Right atrium auricular region (tissue), 2 donors: ENCODE results near the gene OGFR. TPM values are rescaled to one million over a fixed set of nuclear protein-coding genes. Genes with fewer than 3 reads are reported as not detected.

ENCODE experiments used
- DNase-seq: peaks from one replicate; pipeline ENCODE4 v3.0.0-alpha.2; 2019; ENCODE audit warnings: low spot score
- H3K27ac ChIP-seq, 2 donors: fragments of 200-600 bp; sonication (generic); 1 replicate in 1 of 2; 2 replicates in 1 of 2; pipeline ENCODE4 v1.5.1; 2016 to 2019
- H3K27me3 ChIP-seq, 2 donors: fragments of 200-600 bp; sonication (generic); one replicate each; pipeline versions ENCODE4 v1.5.1 to v1.6.0; 2017 to 2019
- H3K36me3 ChIP-seq: fragments of 200-600 bp; sonication (generic); one replicate; pipeline ENCODE4 v1.5.1; 2016
- H3K4me1 ChIP-seq, 2 donors: fragments of 200-600 bp; sonication (generic); one replicate each; pipeline versions ENCODE4 v1.5.1 to v1.6.0; 2017 to 2019
- H3K4me3 ChIP-seq, 2 donors: fragments of 200-600 bp; sonication (generic); 1 replicate in 1 of 2; 2 replicates in 1 of 2; pipeline ENCODE4 v1.5.1; 2017 to 2019; ENCODE audit warnings: mild to moderate bottlenecking in 1 of 2, moderate library complexity in 1 of 2
- H3K9me3 ChIP-seq, 2 donors: fragments of 200-600 bp; sonication (generic); one replicate each; pipeline ENCODE4 v1.5.1; 2019
- total RNA-seq, 2 donors: library from RNA; depleted of rRNA; stranded (reverse); fragments of >200 nt; gene quantifications; one replicate each; pipeline ENCODE4 v1.1.0, GENCODE V29; 2016
- TF ChIP-seq, protein P1 (sequence below), 2 donors: fragments of 200-600 bp; sonication (generic); IDR thresholded peaks; one replicate each; pipeline ENCODE4 v1.5.1; 2019; ENCODE audit warnings: antibody characterized with exemption in 2 of 2

The OGFR gene
- total RNA-seq, 2 donors from 2014 or later, result 17.3 to 31.2 TPM

DNA sequence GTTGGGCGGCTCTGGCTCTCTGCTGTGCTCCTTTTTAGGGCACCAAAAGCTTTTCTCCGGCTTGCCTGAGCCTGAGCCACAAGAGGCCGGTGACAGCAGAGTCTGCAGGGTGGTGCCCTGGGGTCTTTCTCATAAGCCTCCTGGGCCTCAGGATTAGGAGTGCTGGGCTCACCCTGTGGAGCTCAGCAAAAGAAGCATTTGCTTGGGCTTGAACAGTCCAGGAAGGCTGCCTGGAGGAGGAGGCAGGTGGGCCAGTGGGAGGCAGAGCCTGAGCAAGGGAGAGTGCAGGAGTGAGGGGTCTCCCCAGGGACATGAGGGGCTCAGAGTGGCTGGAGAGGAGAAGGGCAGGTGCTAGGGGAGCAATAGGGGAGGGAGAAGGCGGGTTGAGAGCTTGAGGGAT lies 41.2 kb upstream of the OGFR start:
- no peak for DNase-seq
- Histone ChIP-seq H3K36me3 (no peaks in the 10 kb centered on the region), H3K27ac (no peak overlapping the region), H3K4me1 (no peaks in the 10 kb centered on the region), H3K27me3 (no peaks in the 10 kb centered on the region), H3K4me3 (no peak overlapping the region), H3K9me3 (no peaks in the 10 kb centered on the region)
- TF ChIP-seq, protein P1, sequence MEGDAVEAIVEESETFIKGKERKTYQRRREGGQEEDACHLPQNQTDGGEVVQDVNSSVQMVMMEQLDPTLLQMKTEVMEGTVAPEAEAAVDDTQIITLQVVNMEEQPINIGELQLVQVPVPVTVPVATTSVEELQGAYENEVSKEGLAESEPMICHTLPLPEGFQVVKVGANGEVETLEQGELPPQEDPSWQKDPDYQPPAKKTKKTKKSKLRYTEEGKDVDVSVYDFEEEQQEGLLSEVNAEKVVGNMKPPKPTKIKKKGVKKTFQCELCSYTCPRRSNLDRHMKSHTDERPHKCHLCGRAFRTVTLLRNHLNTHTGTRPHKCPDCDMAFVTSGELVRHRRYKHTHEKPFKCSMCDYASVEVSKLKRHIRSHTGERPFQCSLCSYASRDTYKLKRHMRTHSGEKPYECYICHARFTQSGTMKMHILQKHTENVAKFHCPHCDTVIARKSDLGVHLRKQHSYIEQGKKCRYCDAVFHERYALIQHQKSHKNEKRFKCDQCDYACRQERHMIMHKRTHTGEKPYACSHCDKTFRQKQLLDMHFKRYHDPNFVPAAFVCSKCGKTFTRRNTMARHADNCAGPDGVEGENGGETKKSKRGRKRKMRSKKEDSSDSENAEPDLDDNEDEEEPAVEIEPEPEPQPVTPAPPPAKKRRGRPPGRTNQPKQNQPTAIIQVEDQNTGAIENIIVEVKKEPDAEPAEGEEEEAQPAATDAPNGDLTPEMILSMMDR (IDR thresholded peaks at IDR 0.05), result no peak

DNA sequence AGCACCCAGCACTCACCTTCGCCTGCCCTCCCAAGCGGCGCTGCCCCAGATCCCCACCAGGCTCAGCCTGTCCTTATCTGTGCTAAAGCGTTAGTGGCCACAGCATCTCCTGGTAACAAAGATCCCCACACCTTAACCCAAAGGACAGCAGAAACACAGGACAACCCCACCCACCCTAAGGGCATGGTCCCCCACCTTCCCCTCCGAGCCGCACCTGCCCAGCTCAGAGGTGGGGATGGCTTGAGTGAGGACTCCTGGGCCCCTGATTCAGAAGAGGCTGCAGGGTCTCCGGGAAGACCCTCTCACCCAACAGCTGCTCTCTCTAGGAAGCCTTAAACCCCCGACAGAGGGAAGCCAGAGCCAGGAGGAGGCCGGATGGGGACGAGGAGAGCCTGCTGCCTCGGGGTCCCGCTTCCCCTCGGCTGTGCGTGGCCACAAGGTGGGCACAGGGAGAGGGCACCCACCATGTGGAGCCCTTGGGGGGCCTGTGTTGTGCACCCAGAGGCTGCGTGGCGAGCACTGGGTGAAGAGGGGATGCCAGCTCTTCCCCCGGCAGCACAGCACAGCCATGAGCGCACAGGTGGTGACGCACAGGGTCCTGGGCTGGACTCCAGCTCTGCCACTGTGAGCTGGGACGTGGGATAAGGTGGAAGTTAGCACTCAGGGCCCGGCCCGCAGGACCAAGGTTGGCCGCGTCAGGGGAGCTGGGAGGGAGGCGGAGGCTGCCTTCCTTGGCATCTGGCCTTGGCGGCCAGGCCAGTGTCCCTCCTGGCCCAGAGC lies 40.3 kb upstream of the OGFR start:
- DNase-seq, result no peak
- no peaks in the 10 kb centered on the region for H3K9me3 ChIP-seq
- H3K27ac ChIP-seq, result no peak overlapping the region
- H3K4me3 ChIP-seq, result no peak overlapping the region
- no peaks in the 10 kb centered on the region for H3K4me1 ChIP-seq
- H3K36me3 ChIP-seq, result no peaks in the 10 kb centered on the region
- TF ChIP-seq, protein P1 (IDR thresholded peaks at IDR 0.05), result no peak
- no peaks in the 10 kb centered on the region for H3K27me3 ChIP-seq

DNA sequence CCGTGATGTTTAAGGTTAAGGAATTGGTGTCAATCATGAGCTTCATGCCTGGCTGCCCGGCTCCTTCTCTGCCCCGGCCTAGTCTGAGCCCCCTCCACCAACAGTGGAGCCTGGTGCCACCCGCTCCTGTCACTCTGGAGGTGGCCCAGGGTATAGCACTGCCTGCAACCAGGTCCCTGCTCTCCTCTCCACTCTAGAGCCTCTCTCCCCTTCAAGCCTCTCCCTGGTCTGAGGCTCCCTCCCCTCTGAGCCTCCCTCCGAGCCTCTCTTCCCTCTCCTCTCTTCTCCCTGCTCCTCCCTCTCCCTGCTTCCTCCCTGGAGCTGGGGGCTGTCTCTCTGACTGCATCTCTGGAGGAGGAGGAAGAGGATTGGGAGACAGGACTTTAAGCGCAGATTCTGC lies 39.6 kb upstream of the OGFR start:
- Histone ChIP-seq H3K36me3 (no peaks in the 10 kb centered on the region), H3K4me3 (no peak overlapping the region), H3K27ac (no peak overlapping the region), H3K4me1 (no peaks in the 10 kb centered on the region), H3K9me3 (no peaks in the 10 kb centered on the region), H3K27me3 (no peaks in the 10 kb centered on the region)
- DNase-seq, result no peak
- TF ChIP-seq, protein P1 (IDR thresholded peaks at IDR 0.05), result no peak

DNA sequence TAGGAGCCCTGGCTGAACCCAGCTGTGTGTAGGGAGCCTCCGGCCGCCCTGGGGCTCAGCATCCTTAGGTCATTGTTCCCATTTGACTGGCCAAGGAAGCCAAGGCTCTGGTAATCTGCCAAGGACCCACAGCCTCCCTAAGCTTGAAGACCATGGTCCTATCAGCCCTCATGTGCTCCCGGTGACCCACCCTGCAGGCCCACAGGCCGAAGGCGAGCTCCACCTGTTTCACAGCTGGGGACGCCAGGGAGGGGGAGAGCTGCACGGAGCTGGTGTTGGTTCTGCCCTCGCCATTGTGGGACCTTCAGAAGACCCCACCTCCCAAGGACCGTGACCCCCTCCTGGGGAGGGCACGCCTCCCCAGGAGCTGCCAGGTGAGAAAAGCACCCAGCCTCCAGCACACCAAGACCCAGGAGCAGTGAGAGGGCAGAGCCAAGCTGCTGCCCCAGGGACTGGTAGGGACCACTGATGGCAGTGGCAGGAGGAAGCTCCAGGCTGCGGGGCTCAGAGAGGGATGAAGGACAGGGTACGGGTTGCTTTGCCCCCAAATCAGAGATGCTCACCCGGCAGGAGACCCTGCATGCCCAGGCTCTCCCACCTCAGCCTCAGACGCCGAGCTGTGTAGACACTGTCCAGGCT lies 39.1 kb upstream of the OGFR start:
- Histone ChIP-seq H3K27me3 (no peaks in the 10 kb centered on the region), H3K9me3 (no peaks in the 10 kb centered on the region), H3K36me3 (no peaks in the 10 kb centered on the region), H3K4me1 (no peaks in the 10 kb centered on the region), H3K27ac (no peak overlapping the region), H3K4me3 (no peak overlapping the region)
- no peak for DNase-seq
- TF ChIP-seq, protein P1 (IDR thresholded peaks at IDR 0.05), result no peak

DNA sequence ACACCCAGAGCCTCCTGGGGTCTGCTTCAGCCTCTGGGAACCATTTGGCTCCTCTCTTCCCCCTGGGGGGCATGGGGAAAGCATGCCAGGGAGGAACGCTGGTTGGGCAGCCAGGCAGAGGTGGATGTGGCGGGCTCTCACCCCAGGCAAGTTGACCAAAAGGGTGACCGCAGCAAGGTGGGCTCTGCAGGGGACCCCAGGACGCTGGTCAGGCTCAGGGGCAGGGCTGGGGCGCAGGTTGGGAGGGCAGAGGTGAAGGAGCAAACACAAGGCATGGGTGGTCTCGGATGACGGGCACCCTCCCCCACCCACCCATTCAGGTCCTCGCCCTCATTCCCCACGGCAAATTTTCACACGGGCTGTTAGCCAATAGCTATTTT lies 38.6 kb upstream of the OGFR start:
- no peak for DNase-seq
- Histone ChIP-seq H3K27ac (no peak overlapping the region), H3K27me3 (no peaks in the 10 kb centered on the region), H3K36me3 (no peaks in the 10 kb centered on the region), H3K9me3 (no peaks in the 10 kb centered on the region), H3K4me3 (no peak overlapping the region), H3K4me1 (no peaks in the 10 kb centered on the region)
- TF ChIP-seq, protein P1 (IDR thresholded peaks at IDR 0.05), result no peak
